ENCODE data around the gene OR2A5.

DNA sequence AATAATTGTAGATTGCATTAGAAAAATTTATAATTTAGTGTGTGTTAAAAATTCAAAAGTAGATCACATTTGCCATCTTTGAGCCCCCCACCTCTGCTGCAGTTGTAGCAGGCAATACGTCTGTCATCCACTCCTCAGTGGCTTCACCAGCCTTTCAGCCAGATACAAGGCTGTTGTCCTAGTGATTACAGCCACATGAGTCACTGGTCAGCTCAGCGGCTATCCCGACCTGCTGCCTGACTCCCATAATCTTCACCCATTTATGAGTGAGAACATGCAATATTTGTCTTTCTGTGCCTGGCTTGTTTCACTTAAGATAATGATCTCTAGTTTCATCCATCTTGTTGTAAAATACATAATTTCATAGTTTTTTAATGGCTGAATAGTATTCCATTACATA lies 9.2 kb downstream of the OR2A5 start:
- TF ChIP-seq ZNF274 (IDR thresholded peaks at IDR 0.05; ENCODE audit: low read depth, low read length), result no peak
- TF ChIP-seq YY1 (IDR thresholded peaks at IDR 0.05; ENCODE audit: insufficient read depth, insufficient read length), result no peak
